Peyer's patch (tissue), 4 donors: ENCODE measurements around the gene NARS2.
"Not testable (repeated sequence)": the region's sequence is repeated elsewhere in the genome, so short reads cannot be mapped to it uniquely, and the experiment has no call there.

Source experiments
- CTCF ChIP-seq, 6 experiments: fragments of 450-650 bp in 4 of 6; fragments of 200-600 bp in 2 of 6; sonication (generic) in 1 of 6; IDR thresholded peaks; one replicate each; pipeline ENCODE4 v1.5.1; 2017 to 2019; ENCODE audit warnings: antibody characterized with exemption in 6 of 6, mild to moderate bottlenecking in 3 of 6, moderate library complexity in 1 of 6
- POLR2A ChIP-seq, 2 donors: fragments of 450-650 bp; IDR thresholded peaks; one replicate each; pipeline ENCODE4 v1.5.1; 2017; ENCODE audit warnings: antibody characterized with exemption in 2 of 2, mild to moderate bottlenecking in 2 of 2, moderate library complexity in 2 of 2

GRCh38 chr11:78564037-78564436 lies 10.6 kb downstream of the NARS2 start:
- TF ChIP-seq CTCF, POLR2A (IDR thresholded peaks at IDR 0.05): not testable (repeated sequence)
